Measurements from ENCODE around the gene PPFIA3. TPM values are rescaled to one million over a fixed set of nuclear protein-coding genes. Genes with fewer than 3 reads are reported as not detected.

Gene PPFIA3
- total and polyA plus RNA-seq, 10 donors, result 3.6 to 17.2 (median 6.3) TPM

DNA sequence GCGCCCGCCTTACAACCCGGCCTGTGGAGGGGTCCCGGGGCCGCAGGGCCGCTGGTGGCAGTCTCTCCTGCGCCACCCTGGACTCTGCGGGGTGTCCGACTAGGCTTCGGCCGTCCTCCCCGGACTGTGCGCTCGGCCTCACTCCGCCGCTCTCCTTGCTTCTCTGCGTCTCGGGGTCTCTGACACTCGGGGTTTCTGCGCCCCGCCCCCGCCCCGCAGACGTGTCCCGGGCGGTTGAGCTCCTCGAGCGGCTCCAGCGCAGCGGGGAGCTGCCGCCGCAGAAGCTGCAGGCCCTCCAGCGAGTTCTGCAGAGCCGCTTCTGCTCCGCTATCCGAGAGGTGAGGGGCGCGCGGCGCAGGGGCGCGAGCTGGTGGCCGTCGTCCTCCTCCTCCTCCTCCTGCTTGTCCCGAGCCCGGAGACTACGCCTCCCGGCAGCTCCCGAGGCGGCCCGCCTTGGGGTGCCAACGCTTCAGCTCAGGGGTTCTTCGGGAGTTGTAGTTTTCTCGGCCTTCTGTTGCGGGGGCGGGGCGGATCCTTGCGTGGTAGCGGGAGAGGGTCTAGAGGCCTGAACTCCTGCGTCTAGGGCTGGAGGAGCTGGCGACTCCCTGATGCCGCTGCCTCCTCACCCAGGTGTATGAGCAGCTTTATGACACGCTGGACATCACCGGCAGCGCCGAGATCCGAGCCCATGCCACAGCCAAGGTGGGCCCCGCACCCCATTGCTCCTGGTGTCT lies 4.5 kb upstream of the PPFIA3 start:
- Histone ChIP-seq H3K4me1 (peaks cover 19 to 60% (median 42%) of the 10 kb centered on the region in 6 donors), H3K36me3 (peaks cover 0 to under 1% (median 0%) of the 10 kb centered on the region in 6 donors), H3K9me3 (no peaks in the 10 kb centered on the region), H3K27ac (peak overlapping the region; percentile 63 to 87 (median 74)), H3K27me3 (replicated peaks in 1 of 7) (peaks cover 0 to 8% (median 4%) of the 10 kb centered on the region in 7 donors), H3K4me3 (peak overlapping the region; percentile 71 to 98 (median 83))
- WGBS, 5 donors, result 11 to 40% (median 13%) methylated on average over 19 to 68 of the region's 68 CpGs
- peak; percentile 88 for DNase-seq
- intact Hi-C loops (cut with DNase I; ENCODE audit: low total_unique reads), result no loop called here
- peak; percentile 9 to 65 (median 56) for TF ChIP-seq POLR2AphosphoS5 (IDR thresholded peaks at IDR 0.05)
- TF ChIP-seq CTCF (IDR thresholded peaks at IDR 0.05 in 8 of 11, conservative IDR thresholded peaks at IDR 0.05 in 3 of 11), result no peak

GRCh38 chr19:49116544-49116943 lies 2.8 kb upstream of the PPFIA3 start:
- WGBS, 5 donors, result 12 to 50% (median 36%) methylated on average over 1 of the region's 1 CpG
- no peaks in the 10 kb centered on the region for H3K9me3 ChIP-seq
- no peaks in the 10 kb centered on the region for H3K36me3 ChIP-seq
- intact Hi-C loops (cut with DNase I; ENCODE audit: low total_unique reads), result no loop called here
- H3K27me3 ChIP-seq (replicated peaks in 1 of 7), result peaks cover 0 to 22% (median 12%) of the 10 kb centered on the region in 7 donors
- no peak overlapping the region for H3K4me3 ChIP-seq
- H3K27ac ChIP-seq, result peak overlapping the region in 2 of 8 donors; percentile 15 to 30
- no peak for DNase-seq
- no peak for TF ChIP-seq POLR2A (IDR thresholded peaks at IDR 0.05)
- TF ChIP-seq POLR2AphosphoS5 (IDR thresholded peaks at IDR 0.05), result peak in 1 of 3 donors; percentile 26
- H3K4me1 ChIP-seq, result peaks cover 24 to 68% (median 49%) of the 10 kb centered on the region in 6 donors

DNA sequence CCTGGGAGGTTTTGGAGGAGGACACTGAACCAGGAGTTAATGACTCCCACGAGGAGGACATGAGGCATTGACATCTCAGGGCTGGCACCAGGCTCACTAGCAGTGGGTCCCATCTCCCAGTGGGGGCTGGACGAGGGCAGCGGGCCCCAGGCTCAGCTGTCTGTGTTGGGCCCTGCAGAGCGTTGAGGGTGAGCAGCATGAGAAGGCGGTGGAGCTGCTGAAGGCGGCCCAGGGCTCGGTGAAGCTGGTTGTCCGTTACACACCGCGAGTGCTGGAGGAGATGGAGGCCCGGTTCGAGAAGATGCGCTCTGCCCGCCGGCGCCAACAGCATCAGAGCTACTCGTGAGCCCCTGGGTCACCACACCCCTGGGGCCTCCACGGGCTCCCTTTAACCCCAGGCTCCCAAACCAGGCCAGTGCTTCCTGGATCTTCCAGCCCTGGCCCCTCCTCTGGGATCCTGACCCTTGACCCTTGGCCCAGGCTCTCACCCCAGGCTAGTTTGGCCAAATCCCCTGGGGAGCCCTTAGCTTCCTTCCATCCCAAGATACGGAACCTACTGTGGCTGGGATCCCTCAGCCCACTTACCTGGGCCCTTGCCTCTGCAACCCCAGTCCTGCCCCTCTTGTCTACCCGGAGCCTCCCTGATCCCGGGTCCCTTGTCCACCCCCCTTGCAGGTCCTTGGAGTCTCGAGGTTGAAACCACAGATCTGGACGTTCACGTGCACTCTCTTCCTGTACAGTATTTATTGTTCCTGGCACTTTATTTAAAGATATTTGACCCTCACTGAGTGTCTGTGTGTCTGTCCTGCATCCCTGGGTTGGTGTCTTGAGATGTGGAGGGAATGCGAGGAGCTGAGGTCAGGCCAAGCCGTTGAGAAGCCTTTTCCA lies 1.4 kb upstream of the PPFIA3 start:
- peak overlapping the region in 7 of 8 donors; percentile 45 to 80 (median 56) for H3K4me3 ChIP-seq
- intact Hi-C loops (cut with DNase I; ENCODE audit: low total_unique reads), result no loop called here
- 45 to 70% (median 67%) methylated on average over 14 to 26 of the region's 26 CpGs for WGBS, 5 donors
- peak overlapping the region; percentile 80 to 98 (median 95) for H3K27ac ChIP-seq
- H3K36me3 ChIP-seq, result no peaks in the 10 kb centered on the region
- TF ChIP-seq CTCF (IDR thresholded peaks at IDR 0.05 in 8 of 11, conservative IDR thresholded peaks at IDR 0.05 in 3 of 11), result no peak
- no peak for TF ChIP-seq POLR2AphosphoS5 (IDR thresholded peaks at IDR 0.05)
- TF ChIP-seq POLR2A (IDR thresholded peaks at IDR 0.05), result no peak
- DNase-seq, result no peak
- peaks cover 24 to 68% (median 48%) of the 10 kb centered on the region in 6 donors for H3K4me1 ChIP-seq
- H3K9me3 ChIP-seq, result no peaks in the 10 kb centered on the region
- peaks cover 0 to 22% (median 12%) of the 10 kb centered on the region in 7 donors for H3K27me3 ChIP-seq (replicated peaks in 1 of 7)

DNA sequence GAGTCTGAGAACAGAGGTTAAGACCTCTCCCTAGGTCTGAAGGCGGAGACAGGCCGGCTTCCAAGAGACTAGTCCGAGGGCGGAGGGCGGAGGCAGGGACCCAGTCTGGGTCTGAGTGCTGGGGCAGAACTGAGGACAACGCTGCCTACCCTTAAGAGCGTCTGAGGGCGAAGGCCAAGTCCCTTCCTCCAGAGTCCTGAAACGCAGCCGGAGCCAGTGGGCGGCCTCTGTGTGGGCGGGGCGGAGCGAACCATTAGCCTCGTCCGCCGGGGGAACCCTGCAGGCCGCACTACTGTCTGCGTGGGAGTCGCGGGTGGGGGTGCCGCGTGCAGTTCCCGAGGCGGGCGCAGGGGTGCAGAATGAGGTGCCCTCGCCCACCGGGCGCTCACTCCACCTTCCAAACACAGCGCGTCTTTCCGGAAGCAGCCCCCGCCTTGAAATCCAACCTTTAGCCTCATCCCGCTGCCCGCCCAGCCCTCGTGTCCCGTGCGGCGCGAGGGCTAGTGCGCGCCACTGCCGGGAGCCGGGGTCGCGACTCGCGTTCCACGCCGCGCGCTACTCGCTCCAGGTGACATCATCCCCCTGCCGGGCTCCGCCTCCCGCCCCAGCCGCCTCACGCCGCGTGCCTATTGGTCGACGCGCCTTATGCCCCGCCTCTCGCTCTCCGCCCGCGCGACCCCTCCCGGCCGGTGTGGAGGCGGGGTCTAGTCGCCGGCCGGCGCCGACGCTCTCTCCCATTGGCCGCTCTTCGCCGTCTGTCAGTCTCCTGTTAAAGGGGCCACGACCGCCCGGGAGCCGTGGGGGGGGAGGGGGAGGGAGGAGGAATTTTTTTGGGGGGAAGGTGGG lies 556 bp upstream of the PPFIA3 start, which contains the start of gene C19orf73:
C19orf73 (minus strand) TSS at position 579 of the 846 bp plus-strand sequence; CDS start at position 458, 121 bp downstream.
- peaks cover 0 to 22% (median 12%) of the 10 kb centered on the region in 7 donors for H3K27me3 ChIP-seq (replicated peaks in 1 of 7)
- intact Hi-C loops (cut with DNase I; ENCODE audit: low total_unique reads), result no loop called here
- WGBS, 5 donors, result 1% methylated on average over 34 to 85 of the region's 85 CpGs

More for the DNA sequence above, 556 bp upstream of the PPFIA3 start, which contains the start of gene C19orf73:
- Histone ChIP-seq H3K9me3 (no peaks in the 10 kb centered on the region), H3K36me3 (no peaks in the 10 kb centered on the region), H3K4me1 (peaks cover 18 to 61% (median 41%) of the 10 kb centered on the region in 6 donors), H3K27ac (peak within 1 kb of the TSS; percentile 80 to 98 (median 95)), H3K4me3 (peak within 1 kb of the TSS; percentile 45 to 80 (median 56))
- peak in 10 of 11 experiments; percentile 15 to 58 (median 42) for TF ChIP-seq CTCF (IDR thresholded peaks at IDR 0.05 in 8 of 11, conservative IDR thresholded peaks at IDR 0.05 in 3 of 11)
- peak; percentile 87 to 93 (median 88) for TF ChIP-seq POLR2AphosphoS5 (IDR thresholded peaks at IDR 0.05)
- TF ChIP-seq POLR2A (IDR thresholded peaks at IDR 0.05), result peak in 2 of 3 donors; percentile 61 to 65
- peak; percentile 97 for DNase-seq

Measured in spleen (tissue), 11 donors.